Subcutaneous abdominal adipose tissue (tissue), 5 donors: ENCODE measurements around the gene RFX3.

Experiments used
- H3K27ac ChIP-seq: one replicate; pipeline ENCODE4 v1.7.0; 2013; ENCODE audit warnings: low read depth, mild to moderate bottlenecking, inconsistent platforms, low read length, moderate library complexity
- H3K27me3 ChIP-seq, 5 donors: one replicate each; pipeline ENCODE4 v1.7.0; 2013; ENCODE audit warnings: low read length in 5 of 5, inconsistent platforms in 1 of 5; ENCODE audit not compliant: control insufficient read depth in 5 of 5, insufficient read depth in 4 of 5
- H3K36me3 ChIP-seq, 5 donors: one replicate each; pipeline ENCODE4 v1.7.0; 2013; ENCODE audit warnings: low read length in 5 of 5; ENCODE audit not compliant: control insufficient read depth in 5 of 5, insufficient read depth in 5 of 5
- H3K4me1 ChIP-seq, 5 donors: one replicate each; pipeline ENCODE4 v1.7.0; 2013; ENCODE audit warnings: low read length in 5 of 5, mild to moderate bottlenecking in 3 of 5, moderate library complexity in 1 of 5; ENCODE audit not compliant: control insufficient read depth in 5 of 5, insufficient read depth in 5 of 5
- H3K4me3 ChIP-seq, 5 donors: one replicate each; pipeline ENCODE4 v1.7.0; 2013; ENCODE audit warnings: low read length in 5 of 5, low read depth in 1 of 5
- H3K9ac ChIP-seq, 5 donors: one replicate each; pipeline ENCODE4 v1.7.0; 2013; ENCODE audit warnings: low read length in 5 of 5, mild to moderate bottlenecking in 4 of 5, moderate library complexity in 3 of 5
- H3K9me3 ChIP-seq, 5 donors: one replicate each; pipeline ENCODE4 v1.7.0; 2013; ENCODE audit warnings: low read length in 5 of 5; ENCODE audit not compliant: control insufficient read depth in 5 of 5
- donor health status: healthy.
- donor health status: healthy.
- donor health status: healthy.
- donor health status: healthy.
- donor health status: healthy.

Gene RFX3

DNA sequence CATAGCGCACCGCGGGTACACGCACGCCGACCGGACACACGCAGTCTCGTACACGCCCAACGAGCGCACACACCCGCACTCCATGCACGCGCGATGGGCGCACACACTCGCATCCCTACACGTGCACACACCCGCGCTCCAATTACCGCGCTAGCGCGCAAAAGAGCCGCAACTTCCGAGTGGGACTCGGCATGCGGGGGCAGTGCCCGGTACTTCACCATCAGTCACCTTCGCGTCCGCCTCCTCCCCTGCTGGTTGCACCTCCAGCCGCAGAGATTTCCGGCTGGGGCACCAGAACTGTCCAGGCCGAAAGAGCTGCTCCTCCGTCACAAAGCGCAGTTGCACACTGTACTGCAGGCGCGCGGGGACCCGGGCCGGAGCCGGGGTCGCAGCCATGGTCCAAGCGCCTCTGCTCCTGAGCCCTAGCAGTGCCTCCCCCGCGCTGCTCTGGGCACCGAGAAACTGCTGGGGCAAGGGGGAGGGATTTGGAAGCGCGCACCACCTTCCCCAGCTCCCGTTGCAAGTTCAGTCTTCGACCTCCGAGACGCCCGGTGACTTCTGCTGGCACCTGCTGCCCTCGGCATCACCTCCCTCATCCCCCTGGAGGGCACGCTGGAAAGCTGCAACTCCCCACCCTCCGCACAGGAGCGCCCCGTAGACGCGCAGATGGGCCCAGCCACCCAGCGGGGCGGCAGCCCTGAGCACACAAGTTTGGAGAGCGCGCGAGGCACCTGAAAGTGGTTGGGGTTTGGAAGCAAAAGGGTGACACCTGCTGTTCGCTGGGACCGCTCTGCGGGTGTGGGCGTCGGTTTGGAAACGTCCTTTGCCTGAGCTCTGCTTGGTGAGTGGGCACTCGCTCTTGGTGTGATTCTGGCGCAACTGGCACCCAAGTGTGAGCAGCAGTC is 344.5 kb downstream of the RFX3 start:
- Histone ChIP-seq H3K9me3 (no peaks in the 10 kb centered on the region), H3K9ac (no peak overlapping the region), H3K4me1 (peaks cover 0 to 25% (median 20%) of the 10 kb centered on the region in 5 donors), H3K27ac (no peak overlapping the region), H3K4me3 (peak overlapping the region in 4 of 5 donors; percentile 33 to 45 (median 43)), H3K36me3 (no peaks in the 10 kb centered on the region), H3K27me3 (peaks cover 8 to 22% (median 18%) of the 10 kb centered on the region in 5 donors)

DNA sequence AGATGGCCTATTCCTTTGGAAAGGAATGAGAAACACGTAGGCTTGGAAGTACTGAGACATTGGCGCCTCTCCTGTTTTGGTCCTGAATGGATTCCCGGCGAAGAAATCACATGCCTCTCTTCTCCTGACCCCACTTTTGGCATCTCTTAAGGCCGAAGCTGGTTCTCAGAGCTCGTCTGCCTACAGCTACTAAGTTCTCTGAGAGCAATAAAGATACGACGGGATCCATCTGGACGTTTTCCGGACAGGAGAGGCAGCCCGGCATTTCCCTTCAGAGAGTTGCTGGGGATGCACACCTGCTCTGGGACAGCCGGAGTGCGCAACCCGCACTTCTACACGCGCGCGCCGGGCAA is 345.1 kb downstream of the RFX3 start:
- Histone ChIP-seq H3K27ac (no peak overlapping the region), H3K36me3 (no peaks in the 10 kb centered on the region), H3K27me3 (peaks cover 8 to 19% (median 15%) of the 10 kb centered on the region in 5 donors), H3K4me1 (peaks cover 0 to 25% (median 20%) of the 10 kb centered on the region in 5 donors), H3K4me3 (peak overlapping the region in 3 of 5 donors; percentile 41 to 45 (median 45)), H3K9ac (no peak overlapping the region), H3K9me3 (no peaks in the 10 kb centered on the region)

DNA sequence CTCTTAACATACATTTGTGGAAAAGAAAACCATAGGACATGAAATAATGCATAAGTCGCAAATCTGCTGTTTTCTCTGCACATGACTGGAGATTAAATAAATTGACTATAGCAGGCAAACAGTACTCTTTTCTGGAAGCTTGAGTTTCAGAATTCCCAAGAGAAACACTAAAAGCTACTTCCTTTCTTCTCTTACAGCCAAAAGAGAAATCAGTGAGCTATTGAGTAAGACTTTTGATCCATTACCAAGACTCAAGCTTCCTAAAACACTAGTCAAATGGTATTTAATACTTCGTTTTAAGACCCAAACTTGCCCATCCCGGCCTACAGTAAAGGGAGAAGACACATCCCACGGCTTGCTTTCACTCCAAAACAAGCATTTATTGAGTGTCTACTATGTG is 346.1 kb downstream of the RFX3 start:
- H3K4me3 ChIP-seq = no peak overlapping the region
- H3K27ac ChIP-seq = no peak overlapping the region
- H3K27me3 ChIP-seq = peaks cover 8 to 19% (median 17%) of the 10 kb centered on the region in 5 donors

DNA sequence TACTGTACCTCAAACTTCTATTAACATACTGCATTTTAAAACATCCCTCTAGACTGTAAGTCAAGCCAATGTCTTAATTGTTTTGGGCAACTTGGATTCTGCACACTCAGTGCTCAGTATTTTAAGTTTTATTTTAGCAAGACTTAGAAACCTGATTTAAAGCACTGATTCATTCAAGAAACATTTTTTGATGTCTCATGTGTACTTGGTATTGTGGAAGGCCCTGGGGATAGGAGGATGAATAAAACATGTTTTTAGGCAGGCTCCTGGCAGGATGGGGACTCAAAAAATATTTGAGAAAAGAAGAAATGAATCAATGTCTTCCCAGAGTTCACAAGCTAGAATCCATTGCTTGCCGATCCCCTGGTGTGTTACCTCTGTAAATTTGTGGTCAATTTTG is 347.9 kb downstream of the RFX3 start:
- Histone ChIP-seq H3K36me3 (no peaks in the 10 kb centered on the region), H3K4me3 (no peak overlapping the region), H3K9me3 (no peaks in the 10 kb centered on the region), H3K9ac (no peak overlapping the region), H3K27ac (no peak overlapping the region), H3K4me1 (peaks cover 0 to 25% (median 20%) of the 10 kb centered on the region in 5 donors), H3K27me3 (peaks cover 8 to 19% (median 17%) of the 10 kb centered on the region in 5 donors)

More for the DNA sequence above, 346.1 kb downstream of the RFX3 start:
- Histone ChIP-seq H3K36me3 (no peaks in the 10 kb centered on the region), H3K9ac (no peak overlapping the region), H3K4me1 (peaks cover 0 to 25% (median 20%) of the 10 kb centered on the region in 5 donors), H3K9me3 (no peaks in the 10 kb centered on the region)

DNA sequence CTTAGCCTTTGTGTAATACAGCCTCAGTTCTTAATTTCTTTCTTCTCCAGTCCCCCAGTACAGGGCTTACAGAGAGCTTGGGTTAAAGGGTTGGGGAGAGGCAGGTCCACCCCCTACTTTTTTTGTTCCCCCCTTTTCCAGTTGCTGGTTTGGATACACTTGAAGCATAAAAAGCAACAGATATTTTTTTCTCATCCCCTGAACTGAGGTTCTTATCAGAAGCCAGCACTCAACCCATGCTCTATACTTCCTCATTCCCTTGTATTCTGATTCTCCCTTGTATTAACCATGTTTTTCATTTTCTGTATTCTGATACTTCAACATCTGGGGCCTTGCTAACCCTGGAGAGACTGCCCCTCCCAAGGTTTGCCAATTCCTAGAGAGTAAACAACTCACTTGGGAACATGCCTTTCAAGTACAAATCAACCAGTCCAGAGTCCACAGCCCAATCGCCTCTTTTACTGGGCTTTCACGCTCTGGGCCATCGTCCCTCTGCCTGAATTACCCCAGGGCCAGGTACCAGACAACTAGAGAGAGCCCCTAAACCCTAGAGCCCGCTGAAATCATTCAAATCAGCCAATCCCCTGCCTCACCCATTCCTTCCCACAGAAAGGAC is 348.5 kb downstream of the RFX3 start:
- Histone ChIP-seq H3K4me1 (peaks cover 0 to 25% (median 20%) of the 10 kb centered on the region in 5 donors), H3K27me3 (peaks cover 8 to 19% (median 17%) of the 10 kb centered on the region in 5 donors), H3K27ac (no peak overlapping the region), H3K4me3 (no peak overlapping the region), H3K9ac (no peak overlapping the region), H3K9me3 (no peaks in the 10 kb centered on the region), H3K36me3 (no peaks in the 10 kb centered on the region)

DNA sequence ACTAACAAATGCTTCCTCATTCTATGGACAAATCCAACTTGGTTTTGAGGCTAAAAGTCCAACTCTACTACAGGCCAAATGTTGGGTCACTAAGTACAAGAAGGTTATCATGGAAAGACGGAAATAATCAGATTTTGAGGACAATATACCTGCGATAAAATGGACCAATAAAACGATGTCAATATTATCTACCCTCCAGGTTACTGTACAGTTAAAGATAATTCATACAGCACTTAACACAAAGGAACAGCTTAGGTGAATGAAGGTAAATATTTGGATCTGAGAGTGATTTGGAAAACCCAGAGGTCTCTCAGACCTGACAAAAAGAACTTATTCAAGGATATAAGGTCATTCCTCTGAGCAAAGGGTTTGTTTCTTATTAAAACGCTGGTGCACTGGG is 352.4 kb downstream of the RFX3 start:
- Histone ChIP-seq H3K27me3 (peaks cover 0 to 8% (median 0%) of the 10 kb centered on the region in 5 donors), H3K27ac (no peak overlapping the region), H3K4me1 (peaks cover 0 to 5% (median 0%) of the 10 kb centered on the region in 5 donors), H3K4me3 (no peak overlapping the region), H3K36me3 (no peaks in the 10 kb centered on the region), H3K9me3 (no peaks in the 10 kb centered on the region), H3K9ac (no peak overlapping the region)

DNA sequence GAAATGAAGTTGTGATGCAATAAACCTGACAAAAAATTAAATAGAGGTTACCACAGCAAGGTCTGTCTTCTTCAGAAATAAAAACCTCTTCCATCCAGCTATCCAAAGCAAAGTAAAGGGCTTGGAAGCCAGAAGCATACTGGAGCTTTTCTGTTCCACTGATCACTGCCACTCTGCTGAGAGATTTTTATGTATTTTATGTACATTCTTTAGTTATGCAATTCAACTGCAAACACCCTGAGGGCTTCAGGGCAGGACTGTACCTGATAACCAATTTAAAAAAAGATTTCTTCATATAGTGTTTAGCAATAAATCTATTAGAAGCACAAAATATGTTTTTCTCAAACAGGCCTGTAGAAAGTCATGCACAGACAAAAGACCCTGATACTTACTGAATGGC is 355.0 kb downstream of the RFX3 start:
- no peaks in the 10 kb centered on the region for H3K9me3 ChIP-seq
- peaks cover 0 to 6% (median 0%) of the 10 kb centered on the region in 5 donors for H3K27me3 ChIP-seq
- H3K9ac ChIP-seq = no peak overlapping the region
- H3K36me3 ChIP-seq = no peaks in the 10 kb centered on the region
- no peak overlapping the region for H3K27ac ChIP-seq
- no peaks in the 10 kb centered on the region for H3K4me1 ChIP-seq
- H3K4me3 ChIP-seq = no peak overlapping the region
